ENCODE results near the gene DUS3L. TPM values are rescaled to one million over a fixed set of nuclear protein-coding genes. Genes with fewer than 3 reads are reported as not detected.

The DUS3L gene
- total and polyA plus RNA-seq, 2 of the 8 experiments (the other 6 are each of a cell fraction or from before 2014, with no cell fraction given): 37.6 to 39.1 TPM

DNA sequence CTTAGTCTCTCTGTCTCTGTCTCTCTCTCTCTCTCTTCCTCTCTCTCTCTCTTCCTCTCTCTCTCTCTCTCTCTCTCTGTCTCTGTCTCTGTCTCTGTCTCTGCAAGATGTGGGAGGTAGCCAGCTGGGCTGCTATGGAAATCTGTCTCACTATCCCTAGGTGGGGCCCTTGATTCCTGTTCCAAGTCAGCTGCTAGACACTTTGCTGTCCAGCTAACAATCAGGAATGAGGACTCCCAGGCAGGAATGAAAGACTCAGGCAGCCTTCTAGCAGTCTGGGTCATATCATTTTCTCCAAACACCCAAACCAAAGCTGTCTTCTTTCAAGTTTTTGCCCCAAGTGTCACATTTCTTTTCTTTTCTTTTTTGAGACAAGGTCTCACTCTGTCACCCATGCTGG lies 47.3 kb downstream of the DUS3L start:
- H3K27ac ChIP-seq (ENCODE audit: low read depth, low read length): no peak overlapping the region
- H3K14ac ChIP-seq (ENCODE audit: insufficient read length): no peak overlapping the region
- H2BK15ac ChIP-seq (ENCODE audit: low read length): no peak overlapping the region
- no peak overlapping the region for H3K4me2 ChIP-seq (ENCODE audit: insufficient read depth in 1 of 2, low read depth in 2 of 2, low read length in 2 of 2)
- H3K79me2 ChIP-seq (ENCODE audit: control insufficient read depth in 1 of 2, insufficient read depth in 2 of 2, low read length in 2 of 2): no peaks in the 10 kb centered on the region
- H3K56ac ChIP-seq (replicated peaks; ENCODE audit: insufficient read length, low read depth, low read length): no peak overlapping the region
- no peak overlapping the region for H3K23ac ChIP-seq (ENCODE audit: insufficient read length)
- no peak overlapping the region for H4K5ac ChIP-seq (ENCODE audit: insufficient read length, low read depth, low read length)
- no peaks in the 10 kb centered on the region for H3K36me3 ChIP-seq (ENCODE audit: control insufficient read depth in 2 of 4, insufficient read depth in 4 of 4, low read length in 3 of 4)
- no peak overlapping the region for H3K9ac ChIP-seq (replicated peaks in 1 of 4; ENCODE audit: extremely low read depth in 1 of 4, low read depth in 3 of 4, low read length in 3 of 4)
- H2BK12ac ChIP-seq (ENCODE audit: low read depth, low read length): no peak overlapping the region
- H2BK20ac ChIP-seq (ENCODE audit: low read length): no peak overlapping the region
- H2AK5ac ChIP-seq (ENCODE audit: low read depth, low read length): no peak overlapping the region
- H2AFZ ChIP-seq (ENCODE audit: low read length): no peak overlapping the region
- no peak for FAIRE-seq
- H3K9me3 ChIP-seq (ENCODE audit: insufficient read depth in 2 of 2, low read depth in 1 of 2, low read length in 1 of 2): no peaks in the 10 kb centered on the region; a peak in 1 of 4 replicates
- H4K8ac ChIP-seq (ENCODE audit: extremely low read depth, insufficient read depth, low read length): no peak overlapping the region
- H4K20me1 ChIP-seq (replicated peaks in 1 of 2; ENCODE audit: control insufficient read depth in 1 of 2, insufficient read depth in 2 of 2, low read length in 2 of 2): peaks cover 0 to 2% of the 10 kb centered on the region in 2 experiments
- H3K27me3 ChIP-seq (replicated peaks in 1 of 4; ENCODE audit: control insufficient read depth in 3 of 4, extremely low read depth in 1 of 4, insufficient read depth in 3 of 4, low read length in 3 of 4): no peaks in the 10 kb centered on the region
- ChIA-PET CTCF (ENCODE audit: partially characterized antibody) (no interaction called here), POLR2A (ENCODE audit: partially characterized antibody) (interaction anchor here (2.0 kb wide), 1 partner anchor 52 kb away, joined by 6 read pairs; no protein-coding TSS in a partner anchor)
- no peaks in the 10 kb centered on the region for H3K4me1 ChIP-seq (replicated peaks in 1 of 4; ENCODE audit: control insufficient read depth in 3 of 4, insufficient read depth in 4 of 4, low read length in 3 of 4)
- no peaks in the 10 kb centered on the region; the same call in 1 of the 2 replicates for H3K79me1 ChIP-seq (ENCODE audit: low read depth, low read length)
- no peak for DNase-seq (ENCODE audit: low read depth in 1 of 2, low spot score in 2 of 2)
- H3K4me3 ChIP-seq (ENCODE audit: extremely low read depth in 1 of 4, insufficient read depth in 2 of 4, low read depth in 3 of 4, low read length in 4 of 4): no peak overlapping the region
- H3K18ac ChIP-seq (ENCODE audit: extremely low read depth, low read length): no peak overlapping the region
- no peak overlapping the region for H2BK5ac ChIP-seq (ENCODE audit: low read depth, low read length)
- H3K4ac ChIP-seq (replicated peaks; ENCODE audit: insufficient read length, low read depth, low read length): no peak overlapping the region
- no peak for TF ChIP-seq BCL11A (IDR thresholded peaks at IDR 0.05; ENCODE audit: low read depth in 2 of 2, low read length in 2 of 2)
- no peak for TF ChIP-seq MAFK (IDR thresholded peaks at IDR 0.05; ENCODE audit: low read depth, low read length)
- no peak for TF ChIP-seq POLR2AphosphoS5 (IDR thresholded peaks at IDR 0.05; ENCODE audit: low read depth, low read length)
- TF ChIP-seq SIRT6 (IDR thresholded peaks at IDR 0.05; ENCODE audit: low read length): no peak
- no peak overlapping the region for H2BK120ac ChIP-seq (replicated peaks; ENCODE audit: low read depth, low read length)
- H4K91ac ChIP-seq (replicated peaks; ENCODE audit: insufficient read length, low read length): no peak overlapping the region
- 0 out of 2 replicates have a peak, but pooled peaks cover 3% of the 10 kb centered on the region for H3K23me2 ChIP-seq (ENCODE audit: low read depth, low read length)
